Stimulated activated CD8-positive, alpha-beta memory T cell treated with anti-CD3 and anti-CD28 coated beads, Interleukin-4, amount 100 ng/mL, for 24 hours (primary cell): ENCODE results near the gene HSPD1.
A peak's percentile ranks its signal among the peaks of the same experiment; 100 is the strongest.

Experiments used
- DNase-seq: peaks from one replicate; pipeline ENCODE4 v3.0.0-alpha.2; 2020; ENCODE audit warnings: low read depth

HSPD1 gene

DNA sequence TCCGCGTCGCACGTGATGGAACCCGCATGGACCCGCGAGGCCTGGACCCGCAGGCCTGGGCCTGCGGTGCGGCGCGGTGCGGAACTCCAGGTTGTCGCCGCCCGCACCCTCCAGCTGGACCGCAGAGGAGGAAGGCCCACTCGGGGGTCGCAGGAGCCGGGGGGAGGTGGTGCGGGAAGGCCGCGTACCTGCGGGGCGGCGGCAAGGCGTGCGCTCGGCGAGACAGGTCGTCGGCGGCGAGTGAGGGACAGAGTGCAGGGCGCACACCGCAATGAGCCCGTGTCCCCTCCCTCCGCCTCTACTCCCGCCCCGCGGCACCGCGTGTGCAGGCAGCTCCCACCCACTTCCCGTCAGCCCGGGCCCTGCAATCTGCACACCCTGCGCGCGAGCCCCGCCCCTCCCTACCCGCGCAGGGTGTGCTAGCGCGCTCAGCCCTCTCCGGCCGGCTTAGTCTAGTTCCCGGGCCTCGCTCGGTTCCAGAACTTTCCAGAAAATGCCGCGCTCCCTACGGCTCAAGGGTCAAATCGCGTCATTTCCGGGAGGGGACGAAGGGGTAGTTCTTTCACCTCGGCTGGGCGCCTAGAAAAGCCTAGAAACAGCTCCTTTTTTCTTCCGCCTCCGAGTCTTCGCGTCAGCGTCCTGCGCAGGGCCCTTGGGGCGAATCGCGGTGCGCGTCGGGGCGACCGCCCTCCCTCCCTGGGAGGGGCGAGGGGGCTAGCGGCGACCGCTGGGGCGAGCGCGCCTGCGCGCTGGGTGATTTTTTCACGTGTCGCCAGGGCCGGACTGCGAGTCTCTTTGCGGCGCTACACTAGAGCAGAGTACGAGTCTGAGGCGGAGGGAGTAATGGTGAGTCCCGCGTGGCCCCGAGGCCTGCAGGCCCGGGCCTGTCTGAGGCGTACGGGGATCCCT, at the start of gene HSPD1, which contains the start of gene HSPE1:
HSPD1 (minus strand) TSS at position 247 of the 909 bp plus-strand sequence. CDS start 992 bp downstream, outside the sequence.
HSPE1 (plus strand) TSS at position 786 of the 909 bp plus-strand sequence; CDS start at position 844, 58 bp downstream.
- DNase-seq: peak; percentile 98

DNA sequence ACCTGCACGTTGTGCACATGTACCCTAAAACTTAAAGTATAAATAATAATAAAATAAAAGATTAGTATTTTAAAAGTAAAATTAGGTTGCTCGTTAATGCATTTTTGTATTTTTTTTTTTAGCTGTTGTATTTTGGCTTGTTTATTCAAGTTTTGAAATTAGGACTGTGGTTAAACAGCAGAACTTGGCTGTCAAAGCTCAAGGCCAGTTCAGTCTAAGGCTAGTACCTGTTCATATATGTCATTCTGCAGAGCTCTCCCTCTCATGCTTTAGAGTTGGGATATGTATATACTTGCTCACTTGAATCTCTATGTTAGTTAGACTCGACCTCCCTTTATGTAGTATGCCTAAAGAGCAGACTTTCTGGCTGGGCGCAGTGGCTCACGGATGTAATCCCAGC, 48.9 kb upstream of the HSPD1 start:
- no peak for DNase-seq

DNA sequence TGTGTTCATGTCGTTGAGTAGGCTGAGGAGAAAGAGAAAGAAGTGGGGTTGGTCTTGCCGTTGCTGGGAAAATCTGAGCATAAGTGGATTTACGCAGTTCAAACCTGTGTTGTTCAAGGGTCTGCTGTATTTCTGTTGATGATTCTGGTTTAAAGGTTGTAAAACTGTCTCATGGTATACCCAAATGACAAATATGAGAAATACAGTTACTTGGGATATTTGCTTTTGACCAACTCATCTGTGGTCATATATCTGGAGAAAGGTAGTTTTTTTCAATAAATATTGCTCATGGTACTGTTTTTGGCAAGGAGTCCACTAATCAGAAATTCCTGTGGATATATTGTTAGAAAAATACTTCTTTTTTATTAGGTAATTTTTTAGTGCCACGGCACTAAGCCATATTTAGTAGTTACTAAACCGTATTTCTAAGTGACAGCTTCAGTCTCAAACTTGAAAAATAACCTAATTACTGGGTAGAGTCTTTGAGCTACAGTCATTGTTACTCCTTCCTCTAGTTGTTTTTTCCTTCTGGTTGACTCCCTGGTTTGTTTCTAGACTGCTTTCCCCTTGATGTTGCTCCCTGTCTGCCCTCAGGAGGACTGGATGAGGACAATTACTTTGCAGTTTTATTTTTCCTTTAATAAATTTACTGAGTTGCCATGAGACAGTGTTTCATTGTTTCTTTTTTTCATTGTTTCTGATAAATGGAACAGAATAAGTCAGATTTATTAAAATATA, 47.7 kb upstream of the HSPD1 start:
- DNase-seq: no peak

DNA sequence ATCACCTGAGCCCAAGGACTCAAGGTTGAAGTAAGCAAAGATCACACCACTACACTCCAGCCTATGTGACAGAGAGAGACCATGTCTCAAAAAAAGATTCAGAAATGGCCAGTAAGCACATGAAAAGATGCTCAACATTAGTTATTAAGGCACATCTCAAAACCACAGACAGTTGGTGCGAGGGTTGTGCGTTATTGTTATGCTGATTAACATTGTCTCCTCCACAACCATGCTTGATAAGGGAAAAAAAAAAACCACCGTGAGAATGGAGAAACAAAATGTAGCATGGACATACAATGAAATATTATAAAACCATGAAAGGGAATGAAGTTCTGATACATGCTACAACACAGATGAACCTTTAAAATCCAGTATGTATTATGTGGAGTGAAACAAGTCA, 43.6 kb upstream of the HSPD1 start:
- DNase-seq: no peak

DNA sequence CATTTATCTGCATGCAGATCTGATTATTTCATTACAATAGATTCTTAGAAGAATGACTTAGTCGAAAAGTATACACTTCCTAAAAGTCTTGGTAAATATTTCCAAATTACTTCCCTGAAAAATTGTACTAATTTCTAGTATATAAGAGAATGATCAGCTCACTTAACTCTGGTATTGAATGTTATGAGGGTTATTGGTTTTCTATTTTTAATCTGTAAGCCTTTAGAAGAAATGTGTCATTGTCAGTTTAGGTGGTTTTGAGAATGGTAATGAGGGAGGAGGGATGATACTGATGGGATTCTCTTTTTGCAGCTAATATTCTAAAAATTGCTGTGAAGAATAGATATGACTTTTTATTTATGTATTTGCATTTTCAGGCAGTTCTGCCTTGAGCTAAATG, 40.1 kb upstream of the HSPD1 start:
- no peak for DNase-seq

DNA sequence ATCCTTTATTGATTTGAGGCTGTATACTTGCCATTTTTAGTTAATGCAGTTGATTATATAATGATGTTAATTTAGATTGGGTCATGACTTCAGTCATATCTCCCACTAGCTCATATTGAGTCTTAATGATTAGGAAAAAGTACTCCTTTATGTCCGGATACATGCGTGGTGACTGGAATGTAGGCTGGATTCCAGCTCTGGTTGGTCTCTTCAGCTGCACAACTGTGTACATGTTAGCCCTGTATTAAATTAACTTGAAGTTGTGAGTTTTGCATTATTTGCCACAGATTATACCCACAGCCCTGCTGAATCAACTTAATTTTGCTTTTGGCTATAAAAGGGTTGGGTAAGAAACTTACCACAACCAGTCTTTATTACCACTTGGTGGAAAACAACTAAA, 38.8 kb upstream of the HSPD1 start:
- DNase-seq: no peak

DNA sequence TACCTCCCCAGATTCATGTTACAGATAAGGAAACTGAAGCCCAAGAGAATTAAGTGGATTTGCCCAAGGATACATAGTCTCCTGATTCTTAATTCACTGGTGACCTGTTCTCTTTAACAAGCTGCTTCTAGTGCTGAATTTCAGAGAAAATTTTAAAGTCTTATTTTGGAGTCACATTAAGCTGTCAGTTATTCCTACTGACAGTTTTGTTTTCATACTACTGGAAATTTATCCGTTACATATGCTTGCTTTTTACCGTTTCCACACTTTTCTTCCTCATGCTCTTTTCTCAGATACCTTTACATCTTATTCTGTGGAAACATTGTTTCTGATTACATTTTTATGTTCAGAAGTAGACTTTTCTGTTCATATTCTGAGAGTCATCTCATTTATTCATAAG, 17.5 kb upstream of the HSPD1 start:
- DNase-seq: no peak

DNA sequence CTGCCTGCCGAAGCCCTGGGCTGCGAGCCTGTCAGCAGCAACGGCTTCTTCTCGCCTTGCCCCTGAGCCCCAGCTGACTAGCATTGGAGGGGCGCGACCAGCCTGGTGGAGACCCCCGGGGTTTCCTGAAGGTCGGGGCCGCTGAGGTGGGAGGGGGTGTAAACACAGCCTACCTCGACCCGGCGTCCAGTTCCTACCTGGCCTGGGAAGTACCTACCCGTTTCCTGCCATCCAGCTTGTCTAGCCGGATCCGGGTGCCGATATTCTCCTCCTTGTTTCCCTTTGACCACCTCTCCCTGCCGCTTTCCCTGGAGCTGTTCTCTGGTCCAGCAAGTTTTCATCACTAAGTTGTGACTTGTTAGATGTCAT, 16.7 kb upstream of the HSPD1 start:
- DNase-seq: no peak

DNA sequence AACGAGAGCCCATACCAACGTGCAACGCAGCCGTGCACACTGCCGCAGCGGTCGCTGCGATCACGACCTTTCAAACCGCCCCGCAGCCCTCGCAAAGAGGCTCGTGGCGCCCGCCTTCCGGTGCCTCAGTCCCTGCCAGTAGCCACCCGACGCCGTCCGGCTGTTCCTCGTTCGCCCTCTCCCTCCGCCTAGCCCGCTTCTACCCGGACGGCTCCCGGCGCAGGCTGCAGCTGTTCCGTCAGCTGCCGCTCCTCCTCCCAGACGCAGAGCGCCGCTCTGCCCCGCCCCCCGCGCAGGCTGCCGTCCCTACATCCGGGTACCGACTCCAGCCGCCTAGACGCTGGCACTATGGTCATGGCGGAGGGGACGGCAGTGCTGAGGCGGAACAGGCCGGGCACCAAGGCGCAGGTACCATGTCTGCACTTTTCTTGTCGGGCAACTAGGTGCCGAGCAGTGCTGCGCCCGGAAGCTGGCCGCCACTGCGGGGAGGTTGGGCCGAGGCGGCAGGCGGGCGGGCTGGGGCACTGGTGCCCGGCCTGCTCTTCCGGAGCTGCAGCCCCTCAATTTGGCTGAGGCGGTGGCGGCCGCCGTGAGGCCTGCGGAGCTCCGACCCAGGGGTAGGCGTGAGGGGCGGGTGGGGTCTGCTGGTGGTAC, 16.2 kb upstream of the HSPD1 start, which contains the start of gene MOB4:
MOB4 (plus strand) TSS at position 328 of the 654 bp plus-strand sequence; CDS start at position 349, 21 bp downstream.
- DNase-seq: peak; percentile 92

DNA sequence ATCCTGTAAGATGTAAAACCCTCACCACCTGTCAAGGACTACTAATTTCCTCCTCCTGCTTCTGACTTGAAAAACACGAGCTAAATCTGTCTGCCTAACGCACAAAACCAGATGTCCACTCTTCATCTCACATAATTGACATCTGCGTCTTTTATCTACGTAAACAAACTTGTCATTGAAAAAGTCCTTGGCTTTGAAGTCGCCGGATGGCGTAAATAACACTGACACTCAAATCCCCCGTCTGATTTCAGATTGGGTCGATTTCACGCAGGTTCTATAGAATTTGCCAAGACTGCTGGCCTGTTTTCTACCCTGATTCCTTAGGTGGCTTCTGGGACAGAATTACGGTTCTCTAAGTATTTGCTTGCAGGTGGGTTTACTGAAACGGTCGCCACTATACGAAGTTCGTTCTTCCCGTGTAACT, 15.7 kb upstream of the HSPD1 start:
- no peak for DNase-seq

DNA sequence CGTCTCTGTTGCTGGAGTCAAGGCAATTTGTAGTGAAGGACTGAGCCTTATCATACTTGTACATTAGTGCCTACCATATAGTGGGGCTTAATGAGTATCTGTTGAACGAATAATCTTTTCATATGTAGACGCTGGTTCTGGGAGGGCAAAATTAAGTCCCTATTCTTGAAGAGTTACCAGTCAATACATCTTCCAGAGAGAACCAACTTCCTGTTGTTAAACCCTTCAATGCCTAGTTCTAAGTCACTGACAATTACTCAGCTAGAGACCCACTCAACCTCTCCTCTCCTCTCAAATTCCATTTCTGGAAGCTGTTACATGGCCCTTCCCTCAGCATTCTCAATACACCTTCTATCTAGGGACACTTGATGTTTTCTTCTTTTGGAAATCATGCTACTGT, 15.1 kb upstream of the HSPD1 start:
- no peak for DNase-seq

DNA sequence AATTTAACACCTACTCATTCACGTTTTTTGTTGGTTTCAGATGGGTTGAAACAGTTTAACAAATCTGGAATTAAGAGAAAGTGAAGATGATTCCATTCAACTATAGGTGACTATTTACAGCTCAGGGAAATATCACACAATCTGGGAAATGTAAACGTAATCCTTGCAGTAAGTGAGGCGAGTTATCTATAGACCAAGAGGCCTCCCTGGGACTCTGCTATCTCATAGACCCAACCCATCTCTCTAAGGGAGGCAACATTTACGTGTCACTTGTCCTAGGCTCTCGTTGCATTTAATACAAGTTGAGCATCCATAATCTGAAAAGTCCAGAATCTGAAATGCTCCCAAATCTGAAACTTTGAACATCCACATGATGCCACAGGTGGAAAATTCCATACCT, 14.3 kb upstream of the HSPD1 start:
- no peak for DNase-seq

DNA sequence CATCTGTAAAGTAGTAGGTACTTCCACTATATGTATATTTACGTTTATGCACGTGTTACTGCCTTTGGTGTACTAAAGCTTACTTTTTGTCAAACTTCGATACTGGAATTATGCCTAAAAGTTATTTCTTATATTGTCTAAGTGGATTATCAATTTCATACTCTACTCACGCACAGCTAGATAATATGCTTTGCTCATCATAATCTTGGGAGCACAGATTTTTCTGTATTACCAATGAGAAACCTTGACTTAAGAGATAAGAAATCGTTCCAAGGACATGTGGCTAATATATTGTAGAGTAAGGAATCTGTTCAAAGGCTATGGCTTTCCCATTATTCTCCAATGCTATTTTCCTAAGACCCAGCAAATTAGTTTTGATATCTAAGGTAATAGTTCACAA, 7.0 kb upstream of the HSPD1 start:
- DNase-seq: no peak

DNA sequence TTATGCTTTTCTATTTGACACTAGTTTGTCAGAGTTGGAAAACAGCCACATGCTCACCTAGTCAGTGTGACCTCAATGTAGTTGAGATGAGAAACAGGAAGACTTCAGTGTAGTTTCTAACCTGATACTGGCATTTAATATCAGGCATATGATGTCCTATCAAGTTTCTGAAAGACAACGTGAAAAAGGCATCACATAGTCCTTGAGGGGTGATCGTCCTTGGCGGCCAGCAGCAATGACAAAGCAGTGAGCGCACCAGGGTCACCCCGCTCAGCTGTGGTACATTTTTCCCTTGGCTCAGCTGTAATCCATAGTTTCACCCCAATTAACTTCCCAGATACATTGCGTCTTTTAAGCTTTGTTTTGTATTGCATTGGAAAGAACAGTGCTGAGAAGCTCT, 4.9 kb upstream of the HSPD1 start:
- DNase-seq: no peak

DNA sequence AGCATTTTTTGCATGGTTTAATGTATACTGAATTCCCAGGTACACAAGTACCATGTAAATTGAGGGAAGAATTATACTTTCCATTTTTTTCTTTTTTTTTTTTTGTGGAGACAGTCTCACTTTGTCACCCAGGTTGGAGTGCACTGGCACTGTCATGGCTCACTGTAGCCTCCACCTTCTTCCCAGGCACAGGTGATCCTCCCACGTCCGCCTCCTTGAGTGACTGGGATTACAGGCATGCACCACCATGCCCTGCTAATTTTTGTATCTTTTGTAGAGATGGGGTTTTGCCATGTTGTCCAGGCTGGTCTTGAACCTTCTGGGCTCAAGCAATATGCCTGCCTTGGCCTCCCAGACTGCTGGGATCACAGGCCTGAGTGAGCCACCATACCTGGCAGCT, 4.4 kb upstream of the HSPD1 start:
- no peak for DNase-seq

DNA sequence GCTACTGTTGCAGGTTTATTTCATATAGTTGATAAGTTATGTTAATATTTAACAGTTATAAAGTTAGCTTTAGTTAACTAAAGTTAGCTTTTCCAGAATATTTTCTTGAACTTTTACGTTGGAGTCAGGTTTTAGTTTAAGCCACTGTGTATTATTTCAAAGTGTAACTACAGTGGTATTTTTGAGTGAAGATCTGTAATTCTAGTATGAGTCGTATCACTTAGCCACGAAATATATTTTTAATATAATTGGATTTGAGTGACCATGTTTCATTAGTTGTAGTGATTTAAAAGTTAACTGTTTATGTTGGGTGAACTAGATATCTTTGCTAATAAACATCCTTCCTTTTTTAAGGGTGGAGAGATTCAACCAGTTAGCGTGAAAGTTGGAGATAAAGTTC, 3.0 kb upstream of the HSPD1 start:
- no peak for DNase-seq

DNA sequence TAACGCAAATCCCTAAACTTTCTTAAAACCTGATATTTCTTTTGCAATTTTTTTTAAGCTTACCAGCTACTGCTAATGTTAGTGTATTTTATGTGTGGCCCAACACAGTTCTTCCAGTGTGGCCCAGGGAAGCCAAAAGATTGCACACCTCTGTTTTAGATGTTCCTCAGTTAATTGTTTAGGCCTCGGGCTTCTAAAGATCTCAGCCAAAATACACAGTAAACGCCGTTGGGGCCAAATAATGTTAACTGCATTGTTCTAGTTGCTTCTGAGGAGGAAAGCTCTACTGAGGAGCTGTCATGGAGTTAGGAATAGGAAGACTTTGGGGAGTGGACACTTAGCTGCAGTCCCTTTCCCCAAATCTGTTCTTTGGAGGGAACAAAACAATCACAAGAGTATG, 2.6 kb upstream of the HSPD1 start:
- no peak for DNase-seq

DNA sequence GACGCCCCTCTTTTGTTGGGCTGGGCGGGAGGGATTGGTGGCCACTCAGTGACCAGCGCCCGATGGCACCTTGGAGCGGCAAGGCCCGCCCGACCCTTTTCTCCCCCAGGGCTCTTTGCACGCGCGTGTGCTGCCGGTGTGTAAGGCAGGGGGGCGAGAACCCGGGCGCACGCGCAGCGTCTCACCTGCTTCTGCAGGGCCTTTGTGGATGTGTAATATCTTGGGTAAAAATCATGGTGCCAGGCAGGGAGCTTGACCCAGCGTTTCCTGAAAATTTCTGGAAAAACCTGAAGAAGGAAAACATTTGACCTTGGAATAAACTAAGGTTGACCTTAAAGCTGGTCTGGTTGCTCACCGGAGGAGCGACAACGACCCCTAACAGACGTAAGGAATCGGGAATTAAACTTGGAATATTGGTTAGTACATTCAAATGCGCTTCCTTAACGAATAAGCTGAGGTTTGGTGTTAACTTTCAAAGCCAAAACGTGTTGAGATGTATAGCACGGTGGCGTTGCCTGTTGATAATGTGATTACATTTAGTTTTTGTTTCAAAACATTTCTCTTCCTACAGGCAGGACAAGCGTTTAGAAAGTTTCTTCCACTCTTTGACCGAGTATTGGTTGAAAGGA, 977 bp upstream of the HSPD1 start:
- DNase-seq: no peak

DNA sequence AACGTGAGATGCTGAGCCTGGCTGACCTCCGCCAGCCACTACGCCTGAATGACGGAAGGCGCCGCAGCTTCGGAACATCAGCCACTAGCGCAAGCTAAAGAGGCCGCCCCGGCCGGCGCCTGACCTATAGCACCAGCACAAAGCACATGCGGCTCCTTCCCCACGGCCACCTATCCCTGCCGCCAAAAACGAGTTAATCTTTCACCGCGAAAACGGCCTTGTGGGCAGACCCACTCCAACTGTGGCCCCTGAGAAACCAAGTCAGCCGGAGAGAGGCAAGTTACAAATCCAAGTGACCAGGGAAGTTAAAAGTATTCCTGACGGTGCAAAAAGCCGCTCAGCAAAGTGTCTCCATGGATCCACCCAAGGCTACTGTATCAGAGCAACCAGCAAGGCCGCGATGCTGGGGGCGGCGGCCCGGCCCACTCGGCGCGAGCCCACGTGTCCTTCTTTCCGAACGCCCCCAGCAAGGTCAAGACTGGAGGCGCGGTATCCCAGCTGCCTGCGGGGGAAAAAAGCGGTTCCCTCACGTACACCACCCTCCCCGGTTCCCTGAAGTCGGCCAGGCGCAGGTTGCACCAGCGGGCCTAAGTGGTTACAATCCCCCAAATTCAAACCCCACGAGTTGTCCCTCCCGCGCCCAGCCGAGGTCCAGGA, 575 bp downstream of the HSPD1 start:
- DNase-seq: peak; percentile 44

DNA sequence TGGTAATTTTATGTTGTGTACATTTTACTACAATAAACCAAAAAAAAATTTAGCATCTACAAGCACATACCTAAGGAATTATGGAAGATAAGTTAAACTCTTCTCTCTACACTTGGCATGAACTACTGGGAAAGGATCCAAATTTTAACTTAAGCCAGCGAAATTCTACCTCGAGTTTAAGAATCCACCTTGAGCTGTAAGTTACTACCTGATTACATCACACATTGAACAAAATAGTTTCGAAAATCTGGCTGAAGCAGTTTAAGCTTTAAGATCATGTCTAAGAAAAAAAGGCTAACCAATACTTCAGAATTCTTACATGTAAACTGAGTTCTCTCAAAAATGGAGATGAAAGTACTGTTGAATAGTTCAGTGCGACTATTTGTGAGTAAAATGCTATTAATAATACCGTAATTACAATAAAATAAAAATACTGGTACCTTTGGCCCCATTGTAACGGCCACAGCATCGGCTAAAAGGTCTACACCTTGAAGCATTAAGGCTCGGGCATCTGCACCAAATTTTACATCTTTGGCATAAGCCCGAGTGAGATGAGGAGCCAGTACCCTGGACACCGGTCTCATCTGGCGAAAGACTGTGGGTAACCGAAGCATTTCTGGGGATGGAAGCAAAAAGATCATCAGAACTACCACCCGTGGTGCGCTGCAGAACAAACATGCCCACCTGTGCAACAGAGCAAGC, 1.3 kb downstream of the HSPD1 start:
- no peak for DNase-seq

DNA sequence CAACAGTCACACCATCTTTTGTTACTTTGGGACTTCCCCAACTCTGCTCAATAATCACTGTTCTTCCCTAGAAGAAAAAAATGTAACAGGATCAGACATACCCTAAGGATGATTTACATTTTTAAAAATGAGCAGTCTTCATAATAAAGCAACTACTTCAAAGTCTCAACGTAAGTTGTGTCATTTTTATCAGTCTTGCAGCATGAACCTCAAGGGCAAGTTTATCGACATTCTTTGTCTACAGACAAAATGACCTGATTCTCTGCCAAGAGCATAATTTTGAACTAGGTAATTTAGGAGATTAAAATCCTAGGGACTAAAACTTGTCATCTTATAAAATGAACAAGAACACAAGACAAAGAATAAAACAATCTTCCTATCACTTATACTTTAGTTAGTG, 2.3 kb downstream of the HSPD1 start:
- DNase-seq: no peak
